ENCODE results near the gene CCDC73.

- TF ChIP-seq, protein P1, sequence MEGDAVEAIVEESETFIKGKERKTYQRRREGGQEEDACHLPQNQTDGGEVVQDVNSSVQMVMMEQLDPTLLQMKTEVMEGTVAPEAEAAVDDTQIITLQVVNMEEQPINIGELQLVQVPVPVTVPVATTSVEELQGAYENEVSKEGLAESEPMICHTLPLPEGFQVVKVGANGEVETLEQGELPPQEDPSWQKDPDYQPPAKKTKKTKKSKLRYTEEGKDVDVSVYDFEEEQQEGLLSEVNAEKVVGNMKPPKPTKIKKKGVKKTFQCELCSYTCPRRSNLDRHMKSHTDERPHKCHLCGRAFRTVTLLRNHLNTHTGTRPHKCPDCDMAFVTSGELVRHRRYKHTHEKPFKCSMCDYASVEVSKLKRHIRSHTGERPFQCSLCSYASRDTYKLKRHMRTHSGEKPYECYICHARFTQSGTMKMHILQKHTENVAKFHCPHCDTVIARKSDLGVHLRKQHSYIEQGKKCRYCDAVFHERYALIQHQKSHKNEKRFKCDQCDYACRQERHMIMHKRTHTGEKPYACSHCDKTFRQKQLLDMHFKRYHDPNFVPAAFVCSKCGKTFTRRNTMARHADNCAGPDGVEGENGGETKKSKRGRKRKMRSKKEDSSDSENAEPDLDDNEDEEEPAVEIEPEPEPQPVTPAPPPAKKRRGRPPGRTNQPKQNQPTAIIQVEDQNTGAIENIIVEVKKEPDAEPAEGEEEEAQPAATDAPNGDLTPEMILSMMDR (IDR thresholded peaks at IDR 0.05 in 2 of 3, conservative IDR thresholded peaks at IDR 0.05 in 1 of 3; ENCODE audit: control insufficient read depth in 2 of 3, extremely low read depth in 1 of 3, insufficient read depth in 1 of 3, low read depth in 3 of 3, low read length in 3 of 3), result no peak
- TF ChIP-seq EZH2 (IDR thresholded peaks at IDR 0.05; ENCODE audit: borderline replicate concordance, control insufficient read depth, low read depth, low read length) (no peak), SIN3A (IDR thresholded peaks at IDR 0.05; ENCODE audit: low read depth, low read length) (no peak), POLR2AphosphoS5 (IDR thresholded peaks at IDR 0.05; ENCODE audit: low read length) (no peak), SREBF1 (IDR thresholded peaks at IDR 0.05; ENCODE audit: low read length) (no peak), ESRRA (IDR thresholded peaks at IDR 0.05; ENCODE audit: low read length) (no peak), TBL1XR1 (IDR thresholded peaks at IDR 0.05; ENCODE audit: low read depth, low read length) (no peak), RAD21 (IDR thresholded peaks at IDR 0.05; ENCODE audit: insufficient read depth, low read depth, low read length) (no peak), GABPA (IDR thresholded peaks at IDR 0.05; ENCODE audit: low read depth) (no peak), YY1 (IDR thresholded peaks at IDR 0.05; ENCODE audit: low read depth, low read length) (no peak)
- TF ChIP-seq, protein P2, sequence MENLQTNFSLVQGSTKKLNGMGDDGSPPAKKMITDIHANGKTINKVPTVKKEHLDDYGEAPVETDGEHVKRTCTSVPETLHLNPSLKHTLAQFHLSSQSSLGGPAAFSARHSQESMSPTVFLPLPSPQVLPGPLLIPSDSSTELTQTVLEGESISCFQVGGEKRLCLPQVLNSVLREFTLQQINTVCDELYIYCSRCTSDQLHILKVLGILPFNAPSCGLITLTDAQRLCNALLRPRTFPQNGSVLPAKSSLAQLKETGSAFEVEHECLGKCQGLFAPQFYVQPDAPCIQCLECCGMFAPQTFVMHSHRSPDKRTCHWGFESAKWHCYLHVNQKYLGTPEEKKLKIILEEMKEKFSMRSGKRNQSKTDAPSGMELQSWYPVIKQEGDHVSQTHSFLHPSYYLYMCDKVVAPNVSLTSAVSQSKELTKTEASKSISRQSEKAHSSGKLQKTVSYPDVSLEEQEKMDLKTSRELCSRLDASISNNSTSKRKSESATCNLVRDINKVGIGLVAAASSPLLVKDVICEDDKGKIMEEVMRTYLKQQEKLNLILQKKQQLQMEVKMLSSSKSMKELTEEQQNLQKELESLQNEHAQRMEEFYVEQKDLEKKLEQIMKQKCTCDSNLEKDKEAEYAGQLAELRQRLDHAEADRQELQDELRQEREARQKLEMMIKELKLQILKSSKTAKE (IDR thresholded peaks at IDR 0.05; ENCODE audit: low read depth, poor library complexity, severe bottlenecking), result no peak
- TF ChIP-seq, protein P3, sequence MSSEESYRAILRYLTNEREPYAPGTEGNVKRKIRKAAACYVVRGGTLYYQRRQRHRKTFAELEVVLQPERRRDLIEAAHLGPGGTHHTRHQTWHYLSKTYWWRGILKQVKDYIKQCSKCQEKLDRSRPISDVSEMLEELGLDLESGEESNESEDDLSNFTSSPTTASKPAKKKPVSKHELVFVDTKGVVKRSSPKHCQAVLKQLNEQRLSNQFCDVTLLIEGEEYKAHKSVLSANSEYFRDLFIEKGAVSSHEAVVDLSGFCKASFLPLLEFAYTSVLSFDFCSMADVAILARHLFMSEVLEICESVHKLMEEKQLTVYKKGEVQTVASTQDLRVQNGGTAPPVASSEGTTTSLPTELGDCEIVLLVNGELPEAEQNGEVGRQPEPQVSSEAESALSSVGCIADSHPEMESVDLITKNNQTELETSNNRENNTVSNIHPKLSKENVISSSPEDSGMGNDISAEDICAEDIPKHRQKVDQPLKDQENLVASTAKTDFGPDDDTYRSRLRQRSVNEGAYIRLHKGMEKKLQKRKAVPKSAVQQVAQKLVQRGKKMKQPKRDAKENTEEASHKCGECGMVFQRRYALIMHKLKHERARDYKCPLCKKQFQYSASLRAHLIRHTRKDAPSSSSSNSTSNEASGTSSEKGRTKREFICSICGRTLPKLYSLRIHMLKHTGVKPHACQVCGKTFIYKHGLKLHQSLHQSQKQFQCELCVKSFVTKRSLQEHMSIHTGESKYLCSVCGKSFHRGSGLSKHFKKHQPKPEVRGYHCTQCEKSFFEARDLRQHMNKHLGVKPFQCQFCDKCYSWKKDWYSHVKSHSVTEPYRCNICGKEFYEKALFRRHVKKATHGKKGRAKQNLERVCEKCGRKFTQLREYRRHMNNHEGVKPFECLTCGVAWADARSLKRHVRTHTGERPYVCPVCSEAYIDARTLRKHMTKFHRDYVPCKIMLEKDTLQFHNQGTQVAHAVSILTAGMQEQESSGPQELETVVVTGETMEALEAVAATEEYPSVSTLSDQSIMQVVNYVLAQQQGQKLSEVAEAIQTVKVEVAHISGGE (CRISPR knock-in tag; IDR thresholded peaks at IDR 0.05), result no peak
- TF ChIP-seq, protein P4, sequence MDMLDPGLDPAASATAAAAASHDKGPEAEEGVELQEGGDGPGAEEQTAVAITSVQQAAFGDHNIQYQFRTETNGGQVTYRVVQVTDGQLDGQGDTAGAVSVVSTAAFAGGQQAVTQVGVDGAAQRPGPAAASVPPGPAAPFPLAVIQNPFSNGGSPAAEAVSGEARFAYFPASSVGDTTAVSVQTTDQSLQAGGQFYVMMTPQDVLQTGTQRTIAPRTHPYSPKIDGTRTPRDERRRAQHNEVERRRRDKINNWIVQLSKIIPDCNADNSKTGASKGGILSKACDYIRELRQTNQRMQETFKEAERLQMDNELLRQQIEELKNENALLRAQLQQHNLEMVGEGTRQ (IDR thresholded peaks at IDR 0.05; ENCODE audit: borderline replicate concordance, low read depth, low read length), result no peak
- TF ChIP-seq, protein P5, sequence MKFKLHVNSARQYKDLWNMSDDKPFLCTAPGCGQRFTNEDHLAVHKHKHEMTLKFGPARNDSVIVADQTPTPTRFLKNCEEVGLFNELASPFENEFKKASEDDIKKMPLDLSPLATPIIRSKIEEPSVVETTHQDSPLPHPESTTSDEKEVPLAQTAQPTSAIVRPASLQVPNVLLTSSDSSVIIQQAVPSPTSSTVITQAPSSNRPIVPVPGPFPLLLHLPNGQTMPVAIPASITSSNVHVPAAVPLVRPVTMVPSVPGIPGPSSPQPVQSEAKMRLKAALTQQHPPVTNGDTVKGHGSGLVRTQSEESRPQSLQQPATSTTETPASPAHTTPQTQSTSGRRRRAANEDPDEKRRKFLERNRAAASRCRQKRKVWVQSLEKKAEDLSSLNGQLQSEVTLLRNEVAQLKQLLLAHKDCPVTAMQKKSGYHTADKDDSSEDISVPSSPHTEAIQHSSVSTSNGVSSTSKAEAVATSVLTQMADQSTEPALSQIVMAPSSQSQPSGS (IDR thresholded peaks at IDR 0.05; ENCODE audit: low read length), result no peak
Observed at GRCh38 chr11:32729976-32730375, 64.5 kb downstream of the CCDC73 start.

Data from GM12878 (cell line).